GM18907 (cell line): Measurements from ENCODE around the gene MYO7A.

Experiments
- ATAC-seq: cut with Tn5 transposase; IDR thresholded peaks from one replicate; pipeline ENCODE4 v1.9.1; 2021; ENCODE audit warnings: mild to moderate bottlenecking, moderate library complexity; ENCODE audit not compliant: unreplicated experiment

Gene MYO7A

GRCh38 chr11:77259641-77260040 is 131.6 kb downstream of the MYO7A start:
- no peak for ATAC-seq

GRCh38 chr11:77262803-77263202 is 134.8 kb downstream of the MYO7A start:
- ATAC-seq: no peak
